HEK293 (cell line): Measurements from ENCODE around the gene ARHGEF28.

Experiments used
- BCL11B ChIP-seq: fragments of 450-650 bp; formaldehyde crosslinking; IDR thresholded peaks from 2 replicates; pipeline ENCODE4 v1.5.1; 2016; ENCODE audit warnings: low read depth, missing biosample characterization, missing genetic modification characterization
- CTCF ChIP-seq: fragments of 450-650 bp; formaldehyde crosslinking; IDR thresholded peaks from 2 replicates; pipeline ENCODE4 v1.5.1; 2016; ENCODE audit warnings: missing biosample characterization, missing genetic modification characterization
- ELK4 ChIP-seq: IDR thresholded peaks from 2 replicates; pipeline ENCODE4 v1.6.1; 2011; ENCODE audit warnings: mild to moderate bottlenecking, low read depth, low read length, borderline replicate concordance
- GLI4 ChIP-seq: fragments of 450-650 bp; formaldehyde crosslinking; IDR thresholded peaks from 2 replicates; pipeline ENCODE4 v1.5.1; 2016; ENCODE audit warnings: missing biosample characterization, missing genetic modification characterization
- HOXC10 ChIP-seq: sonication (generic); formaldehyde crosslinking; IDR thresholded peaks from 2 replicates; pipeline ENCODE4 v1.8.1; 2023; ENCODE audit warnings: mild to moderate bottlenecking, missing genetic modification reagents
- IKZF3 ChIP-seq: fragments of 450-650 bp; IDR thresholded peaks from 2 replicates; pipeline ENCODE4 v1.5.0; 2018; ENCODE audit warnings: missing biosample characterization, mild to moderate bottlenecking, missing genetic modification characterization, moderate library complexity
- OSR2 ChIP-seq: fragments of 450-650 bp; formaldehyde crosslinking; IDR thresholded peaks from 2 replicates; pipeline ENCODE4 v1.5.1; 2016; ENCODE audit warnings: missing biosample characterization, missing genetic modification characterization
- SP3 ChIP-seq: fragments of 450-650 bp; formaldehyde crosslinking; IDR thresholded peaks from 2 replicates; pipeline ENCODE4 v1.5.1; 2016; ENCODE audit warnings: missing biosample characterization, missing genetic modification characterization
- SP7 ChIP-seq: fragments of 450-650 bp; formaldehyde crosslinking; IDR thresholded peaks from 2 replicates; pipeline ENCODE4 v1.5.1; 2016; ENCODE audit warnings: missing biosample characterization, missing genetic modification characterization
- YY2 ChIP-seq: fragments of 450-650 bp; formaldehyde crosslinking; IDR thresholded peaks from 2 replicates; pipeline ENCODE4 v1.5.1; 2016; ENCODE audit warnings: missing biosample characterization, missing genetic modification characterization
- ZBTB11 ChIP-seq: fragments of 450-650 bp; formaldehyde crosslinking; conservative IDR thresholded peaks from 2 replicates; pipeline ENCODE4 v1.5.1; 2016; ENCODE audit warnings: low read depth, missing biosample characterization, missing genetic modification characterization
- ZBTB48 ChIP-seq: fragments of 450-650 bp; formaldehyde crosslinking; IDR thresholded peaks from 2 replicates; pipeline ENCODE4 v1.5.1; 2016; ENCODE audit warnings: missing biosample characterization, missing genetic modification characterization
- ZEB2 ChIP-seq: fragments of 450-650 bp; formaldehyde crosslinking; IDR thresholded peaks from 2 replicates; pipeline ENCODE4 v1.5.1; 2016; ENCODE audit warnings: missing biosample characterization, missing genetic modification characterization
- ZFP3 ChIP-seq: fragments of 450-650 bp; formaldehyde crosslinking; IDR thresholded peaks from 2 replicates; pipeline ENCODE4 v1.5.1; 2016; ENCODE audit warnings: low read depth, missing biosample characterization, missing genetic modification characterization
- ZFP37 ChIP-seq: fragments of 450-650 bp; formaldehyde crosslinking; IDR thresholded peaks from 2 replicates; pipeline ENCODE4 v1.5.1; 2016; ENCODE audit warnings: missing biosample characterization, missing genetic modification characterization
- ZNF112 ChIP-seq: fragments of 450-650 bp; formaldehyde crosslinking; IDR thresholded peaks from 2 replicates; pipeline ENCODE4 v1.5.0; 2017; ENCODE audit warnings: missing biosample characterization, missing genetic modification characterization
- ZNF114 ChIP-seq: fragments of 450-650 bp; formaldehyde crosslinking; IDR thresholded peaks from 2 replicates; pipeline ENCODE4 v1.5.0; 2017; ENCODE audit warnings: missing biosample characterization, missing genetic modification characterization
- ZNF133 ChIP-seq: fragments of 450-650 bp; formaldehyde crosslinking; IDR thresholded peaks from 2 replicates; pipeline ENCODE4 v1.5.1; 2016; ENCODE audit warnings: missing biosample characterization, missing genetic modification characterization
- ZNF18 ChIP-seq: fragments of 450-650 bp; formaldehyde crosslinking; IDR thresholded peaks from 2 replicates; pipeline ENCODE4 v1.5.1; 2016; ENCODE audit warnings: missing biosample characterization, missing genetic modification characterization
- ZNF221 ChIP-seq: fragments of 450-650 bp; formaldehyde crosslinking; IDR thresholded peaks from 2 replicates; pipeline ENCODE4 v1.5.1; 2017; ENCODE audit warnings: missing biosample characterization, missing genetic modification characterization, borderline replicate concordance
- ZNF274 ChIP-seq, 2 experiments: fragments of 200-500 bp in 1 of 2; fragments of 450-650 bp in 1 of 2; sonication (Bioruptor generic) in 1 of 2; formaldehyde crosslinking in 1 of 2; IDR thresholded peaks; 2 replicates each; pipeline versions ENCODE4 v1.5.1 to v1.6.1; 2014 to 2016; ENCODE audit warnings: borderline replicate concordance in 1 of 2, inconsistent platforms in 1 of 2, low read length in 1 of 2, missing biosample characterization in 1 of 2, missing genetic modification characterization in 1 of 2
- ZNF292 ChIP-seq: fragments of 450-650 bp; formaldehyde crosslinking; IDR thresholded peaks from 2 replicates; pipeline ENCODE4 v1.5.1; 2016; ENCODE audit warnings: low read depth, missing biosample characterization, missing genetic modification characterization, borderline replicate concordance
- ZNF350 ChIP-seq: fragments of 450-650 bp; formaldehyde crosslinking; IDR thresholded peaks from 2 replicates; pipeline ENCODE4 v1.5.0; 2017; ENCODE audit warnings: missing biosample characterization, mild to moderate bottlenecking, missing genetic modification characterization
- ZNF366 ChIP-seq: fragments of 450-650 bp; formaldehyde crosslinking; conservative IDR thresholded peaks from 2 replicates; pipeline ENCODE4 v1.5.1; 2016; ENCODE audit warnings: missing biosample characterization, missing genetic modification characterization
- ZNF398 ChIP-seq: fragments of 450-650 bp; formaldehyde crosslinking; IDR thresholded peaks from 2 replicates; pipeline ENCODE4 v1.5.1; 2017; ENCODE audit warnings: missing biosample characterization, missing genetic modification characterization
- ZNF501 ChIP-seq: fragments of 450-650 bp; formaldehyde crosslinking; IDR thresholded peaks from 2 replicates; pipeline ENCODE4 v1.5.1; 2016; ENCODE audit warnings: missing biosample characterization, missing genetic modification characterization
- ZNF544 ChIP-seq: fragments of 450-650 bp; formaldehyde crosslinking; IDR thresholded peaks from 2 replicates; pipeline ENCODE4 v1.5.0; 2017; ENCODE audit warnings: missing biosample characterization, missing genetic modification characterization
- ZNF561 ChIP-seq: fragments of 450-650 bp; IDR thresholded peaks from 2 replicates; pipeline ENCODE4 v1.5.1; 2018; ENCODE audit warnings: missing biosample characterization, missing genetic modification characterization, borderline replicate concordance
- ZNF660 ChIP-seq: fragments of 450-650 bp; IDR thresholded peaks from 2 replicates; pipeline ENCODE4 v1.5.1; 2018; ENCODE audit warnings: missing biosample characterization, mild to moderate bottlenecking, missing genetic modification characterization
- ZNF768 ChIP-seq: fragments of 450-650 bp; formaldehyde crosslinking; IDR thresholded peaks from 2 replicates; pipeline ENCODE4 v1.5.1; 2018; ENCODE audit warnings: missing biosample characterization, mild to moderate bottlenecking, missing genetic modification characterization

ARHGEF28 gene

GRCh38 chr5:73796164-73797131, 170.5 kb downstream of the ARHGEF28 start (continued):
- TF ChIP-seq ZNF18 (tag by site-specific recombination) (no peak), YY2 (tag by site-specific recombination) (peak; percentile 68), ZBTB48 (tag by site-specific recombination) (peak; percentile 19; the same call in 1 of the 2 replicates), ZEB2 (tag by site-specific recombination) (peak; percentile 67; the same call in 1 of the 2 replicates), OSR2 (tag by site-specific recombination) (peak; percentile 30; the same call in 1 of the 2 replicates), ZNF398 (tag by site-specific recombination) (peak; percentile 37), ZNF501 (0 out of 2 replicates have a peak, but pooled peaks have one; percentile 32), SP3 (tag by site-specific recombination) (0 out of 2 replicates have a peak, but pooled peaks have one; percentile 32), ZNF114 (tag by site-specific recombination) (no peak), ZNF221 (tag by site-specific recombination) (no peak), ZNF274 (IDR thresholded peaks at IDR 0.05; ENCODE audit: low read length) (no peak), ZNF274 (tag by site-specific recombination; IDR thresholded peaks at IDR 0.05; ENCODE audit: borderline replicate concordance) (no peak), ZNF292 (no peak), CTCF (tag by site-specific recombination) (no peak), ZBTB11 (no peak), IKZF3 (peak; percentile 53; the same call in 1 of the 2 replicates), ZNF366 (tag by site-specific recombination) (peak; percentile 66), SP7 (tag by site-specific recombination) (peak; percentile 97), ZNF768 (no peak), HOXC10 (no peak), ZFP37 (tag by site-specific recombination) (peak; percentile 72; the same call in 1 of the 2 replicates), ZNF660 (tag by site-specific recombination) (peak; percentile 80; the same call in 1 of the 2 replicates), ZFP3 (no peak), BCL11B (no peak), GLI4 (tag by site-specific recombination) (no peak), ELK4 (no peak), ZNF133 (tag by site-specific recombination) (no peak), ZNF544 (tag by site-specific recombination) (no peak), ZNF561 (no peak), ZNF112 (tag by site-specific recombination) (no peak), ZNF350 (no peak)
